ENCODE data around the gene LMAN2.

LMAN2 gene

GRCh38 chr5:177351392-177352329 lies at the start of gene LMAN2:
LMAN2 (minus strand) TSS chr5:177351668; CDS start chr5:177351647, 21 bp downstream.
- H2AFZ ChIP-seq (ENCODE audit: low read depth, low read length), result peak within 1 kb of the TSS; percentile 88
- no peaks in the 10 kb centered on the region for H3K9me3 ChIP-seq (ENCODE audit: low read length)
- H3K4me1 ChIP-seq (ENCODE audit: insufficient read depth, low read length), result peaks cover 20% of the 10 kb centered on the region
- peak within 1 kb of the TSS; percentile 70 for H3K4me3 ChIP-seq (ENCODE audit: low read length)
- H3K36me3 ChIP-seq (ENCODE audit: insufficient read depth, low read length), result peaks cover 12% of the 10 kb centered on the region
- H3K27me3 ChIP-seq (ENCODE audit: insufficient read depth, low read length), result peaks cover 3% of the 10 kb centered on the region

- no peaks in the 10 kb centered on the region for H3K36me3 ChIP-seq (ENCODE audit: insufficient read depth, low read length)
Observed at GRCh38 chr5:177399997-177400868, 48.8 kb upstream of the LMAN2 start, which contains the start of gene PFN3. PFN3 (minus strand) TSS chr5:177400661; CDS start chr5:177400576, 85 bp downstream.

GRCh38 chr5:177397875-177398390 lies 46.5 kb upstream of the LMAN2 start:
- Histone ChIP-seq H3K9me3 (ENCODE audit: low read length) (no peaks in the 10 kb centered on the region), H3K4me1 (ENCODE audit: insufficient read depth, low read length) (peaks cover 4% of the 10 kb centered on the region), H3K4me3 (ENCODE audit: low read length) (no peak overlapping the region), H3K36me3 (ENCODE audit: insufficient read depth, low read length) (no peaks in the 10 kb centered on the region), H3K27me3 (ENCODE audit: insufficient read depth, low read length) (peaks cover 40% of the 10 kb centered on the region), H2AFZ (ENCODE audit: low read depth, low read length) (no peak overlapping the region)

More at GRCh38 chr5:177399997-177400868, 48.8 kb upstream of the LMAN2 start, which contains the start of gene PFN3:
- Histone ChIP-seq H3K9me3 (ENCODE audit: low read length) (no peaks in the 10 kb centered on the region), H3K4me1 (ENCODE audit: insufficient read depth, low read length) (peaks cover 19% of the 10 kb centered on the region), H3K4me3 (ENCODE audit: low read length) (no peak within 1 kb of the TSS), H2AFZ (ENCODE audit: low read depth, low read length) (no peak within 1 kb of the TSS), H3K27me3 (ENCODE audit: insufficient read depth, low read length) (peaks cover 47% of the 10 kb centered on the region)

GRCh38 chr5:177396807-177397206 lies 45.3 kb upstream of the LMAN2 start:
- Histone ChIP-seq H3K27me3 (ENCODE audit: insufficient read depth, low read length) (peaks cover 29% of the 10 kb centered on the region), H3K36me3 (ENCODE audit: insufficient read depth, low read length) (no peaks in the 10 kb centered on the region), H3K4me3 (ENCODE audit: low read length) (no peak overlapping the region), H2AFZ (ENCODE audit: low read depth, low read length) (no peak overlapping the region), H3K4me1 (ENCODE audit: insufficient read depth, low read length) (no peaks in the 10 kb centered on the region), H3K9me3 (ENCODE audit: low read length) (no peaks in the 10 kb centered on the region)

- Histone ChIP-seq H3K4me1 (ENCODE audit: insufficient read depth, low read length) (no peaks in the 10 kb centered on the region), H3K27me3 (ENCODE audit: insufficient read depth, low read length) (peaks cover 22% of the 10 kb centered on the region), H2AFZ (ENCODE audit: low read depth, low read length) (no peak overlapping the region), H3K9me3 (ENCODE audit: low read length) (no peaks in the 10 kb centered on the region), H3K36me3 (ENCODE audit: insufficient read depth, low read length) (no peaks in the 10 kb centered on the region), H3K4me3 (ENCODE audit: low read length) (no peak overlapping the region)
Observed at GRCh38 chr5:177396078-177396477, 44.6 kb upstream of the LMAN2 start.

- Histone ChIP-seq H3K9me3 (ENCODE audit: low read length) (no peaks in the 10 kb centered on the region), H3K4me3 (ENCODE audit: low read length) (no peak overlapping the region), H3K4me1 (ENCODE audit: insufficient read depth, low read length) (peaks cover 5% of the 10 kb centered on the region), H3K36me3 (ENCODE audit: insufficient read depth, low read length) (no peaks in the 10 kb centered on the region), H3K27me3 (ENCODE audit: insufficient read depth, low read length) (peaks cover 15% of the 10 kb centered on the region), H2AFZ (ENCODE audit: low read depth, low read length) (no peak overlapping the region)
Observed at GRCh38 chr5:177393990-177394389, 42.5 kb upstream of the LMAN2 start.

GRCh38 chr5:177393206-177393765 lies 41.8 kb upstream of the LMAN2 start:
- Histone ChIP-seq H3K9me3 (ENCODE audit: low read length) (no peaks in the 10 kb centered on the region), H2AFZ (ENCODE audit: low read depth, low read length) (no peak overlapping the region), H3K4me3 (ENCODE audit: low read length) (no peak overlapping the region), H3K36me3 (ENCODE audit: insufficient read depth, low read length) (no peaks in the 10 kb centered on the region), H3K4me1 (ENCODE audit: insufficient read depth, low read length) (peaks cover 5% of the 10 kb centered on the region), H3K27me3 (ENCODE audit: insufficient read depth, low read length) (peaks cover 20% of the 10 kb centered on the region)

GRCh38 chr5:177392765-177393164 lies 41.3 kb upstream of the LMAN2 start:
- Histone ChIP-seq H3K9me3 (ENCODE audit: low read length) (no peaks in the 10 kb centered on the region), H2AFZ (ENCODE audit: low read depth, low read length) (no peak overlapping the region), H3K4me3 (ENCODE audit: low read length) (no peak overlapping the region), H3K36me3 (ENCODE audit: insufficient read depth, low read length) (no peaks in the 10 kb centered on the region), H3K4me1 (ENCODE audit: insufficient read depth, low read length) (peaks cover 5% of the 10 kb centered on the region), H3K27me3 (ENCODE audit: insufficient read depth, low read length) (peaks cover 20% of the 10 kb centered on the region)

GRCh38 chr5:177390363-177391300 lies 39.2 kb upstream of the LMAN2 start:
- Histone ChIP-seq H3K9me3 (ENCODE audit: low read length) (no peaks in the 10 kb centered on the region), H3K4me1 (ENCODE audit: insufficient read depth, low read length) (peaks cover 5% of the 10 kb centered on the region), H3K36me3 (ENCODE audit: insufficient read depth, low read length) (no peaks in the 10 kb centered on the region), H3K4me3 (ENCODE audit: low read length) (no peak overlapping the region), H3K27me3 (ENCODE audit: insufficient read depth, low read length) (peaks cover 27% of the 10 kb centered on the region), H2AFZ (ENCODE audit: low read depth, low read length) (no peak overlapping the region)

- H3K36me3 ChIP-seq (ENCODE audit: insufficient read depth, low read length), result no peaks in the 10 kb centered on the region
- peaks cover 5% of the 10 kb centered on the region for H3K4me1 ChIP-seq (ENCODE audit: insufficient read depth, low read length)
- H3K4me3 ChIP-seq (ENCODE audit: low read length), result no peak overlapping the region
- H2AFZ ChIP-seq (ENCODE audit: low read depth, low read length), result no peak overlapping the region
- peaks cover 31% of the 10 kb centered on the region for H3K27me3 ChIP-seq (ENCODE audit: insufficient read depth, low read length)
- H3K9me3 ChIP-seq (ENCODE audit: low read length), result no peaks in the 10 kb centered on the region
Observed at GRCh38 chr5:177389241-177390169, 38.0 kb upstream of the LMAN2 start.

- Histone ChIP-seq H2AFZ (ENCODE audit: low read depth, low read length) (no peak overlapping the region), H3K36me3 (ENCODE audit: insufficient read depth, low read length) (no peaks in the 10 kb centered on the region), H3K27me3 (ENCODE audit: insufficient read depth, low read length) (peaks cover 33% of the 10 kb centered on the region), H3K9me3 (ENCODE audit: low read length) (no peaks in the 10 kb centered on the region), H3K4me3 (ENCODE audit: low read length) (no peak overlapping the region), H3K4me1 (ENCODE audit: insufficient read depth, low read length) (peaks cover 5% of the 10 kb centered on the region)
Observed at GRCh38 chr5:177388521-177389052, 37.1 kb upstream of the LMAN2 start.

Data from neuron (in vitro differentiated cells).